Transverse colon (tissue), 4 donors: Measurements from ENCODE around the gene BTK.

ENCODE experiments used
- EP300 ChIP-seq: sonication (generic); formaldehyde crosslinking; IDR thresholded peaks from one replicate; pipeline ENCODE4 v1.6.1; 2017; ENCODE audit warnings: antibody characterized with exemption, low read depth
- POLR2A ChIP-seq: fragments of 450-650 bp; IDR thresholded peaks from one replicate; pipeline ENCODE4 v1.6.1; 2016; ENCODE audit warnings: antibody characterized with exemption, mild to moderate bottlenecking, moderate library complexity
- POLR2AphosphoS5 ChIP-seq, 3 donors: sonication (generic); formaldehyde crosslinking; IDR thresholded peaks; one replicate each; pipeline ENCODE4 v1.6.1; 2016; ENCODE audit warnings: antibody characterized with exemption in 3 of 3
- TF ChIP-seq, protein P1 (sequence below), 5 experiments: fragments of 200-600 bp in 3 of 5; fragments of 450-650 bp in 2 of 5; sonication (generic) in 3 of 5; IDR thresholded peaks; 1 replicate in 2 of 5; 2 replicates in 3 of 5; pipeline ENCODE4 v1.5.1; 2016 to 2017; ENCODE audit warnings: antibody characterized with exemption in 5 of 5, inconsistent platforms in 3 of 5, mild to moderate bottlenecking in 2 of 5, moderate library complexity in 1 of 5

DNA sequence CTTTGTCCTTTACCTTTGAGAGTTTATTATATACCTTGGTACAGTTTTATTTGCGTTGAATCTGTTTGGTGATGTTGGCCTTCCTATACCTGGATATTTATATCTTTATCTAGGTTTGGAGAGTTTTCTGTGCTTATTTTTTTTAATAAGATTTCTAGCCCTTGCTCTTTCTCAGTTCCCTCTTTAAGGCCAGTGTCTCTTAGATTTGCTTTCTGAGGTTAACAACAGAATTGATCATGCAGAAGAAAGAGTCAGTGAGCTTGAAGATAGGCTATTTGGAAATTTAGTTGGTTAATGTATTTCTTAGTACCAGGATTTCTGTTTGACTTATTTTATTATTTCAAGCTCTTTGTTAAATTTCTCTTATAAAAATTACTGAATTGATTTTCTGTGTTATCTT, 82.2 kb downstream of the BTK start:
- TF ChIP-seq, protein P1, sequence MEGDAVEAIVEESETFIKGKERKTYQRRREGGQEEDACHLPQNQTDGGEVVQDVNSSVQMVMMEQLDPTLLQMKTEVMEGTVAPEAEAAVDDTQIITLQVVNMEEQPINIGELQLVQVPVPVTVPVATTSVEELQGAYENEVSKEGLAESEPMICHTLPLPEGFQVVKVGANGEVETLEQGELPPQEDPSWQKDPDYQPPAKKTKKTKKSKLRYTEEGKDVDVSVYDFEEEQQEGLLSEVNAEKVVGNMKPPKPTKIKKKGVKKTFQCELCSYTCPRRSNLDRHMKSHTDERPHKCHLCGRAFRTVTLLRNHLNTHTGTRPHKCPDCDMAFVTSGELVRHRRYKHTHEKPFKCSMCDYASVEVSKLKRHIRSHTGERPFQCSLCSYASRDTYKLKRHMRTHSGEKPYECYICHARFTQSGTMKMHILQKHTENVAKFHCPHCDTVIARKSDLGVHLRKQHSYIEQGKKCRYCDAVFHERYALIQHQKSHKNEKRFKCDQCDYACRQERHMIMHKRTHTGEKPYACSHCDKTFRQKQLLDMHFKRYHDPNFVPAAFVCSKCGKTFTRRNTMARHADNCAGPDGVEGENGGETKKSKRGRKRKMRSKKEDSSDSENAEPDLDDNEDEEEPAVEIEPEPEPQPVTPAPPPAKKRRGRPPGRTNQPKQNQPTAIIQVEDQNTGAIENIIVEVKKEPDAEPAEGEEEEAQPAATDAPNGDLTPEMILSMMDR (IDR thresholded peaks at IDR 0.05): no peak
- TF ChIP-seq POLR2AphosphoS5 (IDR thresholded peaks at IDR 0.05): no peak
- no peak for TF ChIP-seq POLR2A
- TF ChIP-seq EP300: no peak
